GM12874 (cell line): Measurements from ENCODE around the gene C1orf226.

Experiments used
- TF ChIP-seq, protein P1 (sequence below): IDR thresholded peaks from 2 replicates; pipeline ENCODE4 v1.5.1; 2011; ENCODE audit warnings: low read depth, mild to moderate bottlenecking, control low read depth, low read length, moderate library complexity; ENCODE audit not compliant: insufficient read depth

The C1orf226 gene

DNA sequence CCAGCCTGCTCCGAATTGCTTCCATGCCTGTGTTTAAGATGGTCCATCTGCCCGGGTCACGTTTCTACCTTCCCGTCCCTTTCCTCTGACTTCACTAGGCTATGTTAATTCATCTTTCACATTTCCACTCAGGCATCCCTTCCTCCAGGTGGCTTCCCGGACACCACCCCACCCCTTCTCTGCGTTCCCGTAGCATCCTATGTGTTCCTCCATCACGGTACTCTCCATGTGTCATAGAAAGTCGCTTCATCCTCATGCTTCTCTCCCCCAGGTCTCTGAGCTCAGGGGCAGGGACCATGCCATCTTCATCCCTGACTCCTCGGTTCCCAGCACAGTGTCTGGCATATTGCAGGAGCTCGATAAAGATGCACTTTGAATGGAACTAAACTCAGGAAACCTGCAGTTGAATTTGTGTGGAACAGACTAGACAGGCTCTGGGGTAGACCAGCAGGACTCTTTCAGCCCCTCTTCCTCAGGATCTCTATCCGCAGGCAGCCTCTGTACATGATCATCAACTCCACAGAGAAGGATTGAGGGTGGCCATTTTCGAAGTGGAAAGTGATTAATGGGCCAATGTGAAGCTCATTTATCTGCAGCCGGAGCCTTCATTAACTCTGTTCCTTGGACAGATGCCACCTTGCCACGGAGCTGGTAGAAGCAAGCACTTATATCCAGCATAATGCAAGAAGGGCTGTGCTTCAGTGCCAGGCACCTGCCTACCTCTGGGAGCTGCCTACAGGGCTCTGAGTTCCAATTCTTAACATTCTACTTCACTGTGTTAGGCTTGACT is 9.1 kb downstream of the C1orf226 start:
- TF ChIP-seq, protein P1, sequence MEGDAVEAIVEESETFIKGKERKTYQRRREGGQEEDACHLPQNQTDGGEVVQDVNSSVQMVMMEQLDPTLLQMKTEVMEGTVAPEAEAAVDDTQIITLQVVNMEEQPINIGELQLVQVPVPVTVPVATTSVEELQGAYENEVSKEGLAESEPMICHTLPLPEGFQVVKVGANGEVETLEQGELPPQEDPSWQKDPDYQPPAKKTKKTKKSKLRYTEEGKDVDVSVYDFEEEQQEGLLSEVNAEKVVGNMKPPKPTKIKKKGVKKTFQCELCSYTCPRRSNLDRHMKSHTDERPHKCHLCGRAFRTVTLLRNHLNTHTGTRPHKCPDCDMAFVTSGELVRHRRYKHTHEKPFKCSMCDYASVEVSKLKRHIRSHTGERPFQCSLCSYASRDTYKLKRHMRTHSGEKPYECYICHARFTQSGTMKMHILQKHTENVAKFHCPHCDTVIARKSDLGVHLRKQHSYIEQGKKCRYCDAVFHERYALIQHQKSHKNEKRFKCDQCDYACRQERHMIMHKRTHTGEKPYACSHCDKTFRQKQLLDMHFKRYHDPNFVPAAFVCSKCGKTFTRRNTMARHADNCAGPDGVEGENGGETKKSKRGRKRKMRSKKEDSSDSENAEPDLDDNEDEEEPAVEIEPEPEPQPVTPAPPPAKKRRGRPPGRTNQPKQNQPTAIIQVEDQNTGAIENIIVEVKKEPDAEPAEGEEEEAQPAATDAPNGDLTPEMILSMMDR, result no peak

DNA sequence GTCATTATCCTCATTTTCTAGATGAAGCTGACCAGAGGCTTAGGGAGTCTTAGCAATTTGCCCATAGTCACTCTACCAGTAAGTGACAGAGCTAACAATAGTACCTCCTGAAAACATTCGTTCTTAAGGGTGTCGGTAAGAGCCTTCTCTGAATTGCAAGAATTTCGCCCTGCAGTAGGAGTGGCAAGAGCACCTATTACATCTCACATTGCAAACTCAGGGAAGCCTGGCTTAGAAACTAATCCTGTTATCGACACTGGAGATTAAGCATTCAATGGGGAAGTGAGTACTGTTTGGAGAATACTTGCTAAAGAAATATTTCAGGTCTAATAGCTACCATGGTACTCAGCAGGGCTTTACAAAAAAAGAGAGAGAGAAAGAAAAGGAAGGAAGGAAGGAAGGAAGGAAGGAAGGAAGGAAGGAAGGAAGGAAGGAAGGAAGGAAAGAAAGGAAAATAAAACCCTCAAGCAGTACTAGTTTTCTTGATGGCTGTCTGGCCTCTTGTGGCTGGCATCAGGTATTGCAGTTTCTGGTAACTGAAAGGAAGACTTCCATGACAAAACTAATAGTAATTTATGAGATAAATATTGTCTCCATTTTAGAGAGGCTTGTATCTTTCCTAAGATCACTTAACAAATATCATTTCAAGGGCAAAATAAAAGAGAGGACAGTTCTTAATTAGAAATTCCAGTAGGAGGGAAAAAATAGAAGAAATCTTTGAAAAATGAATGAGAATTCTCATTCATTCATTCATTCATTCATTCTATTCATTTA is 10.4 kb downstream of the C1orf226 start:
- TF ChIP-seq, protein P1, result peak; percentile 68

DNA sequence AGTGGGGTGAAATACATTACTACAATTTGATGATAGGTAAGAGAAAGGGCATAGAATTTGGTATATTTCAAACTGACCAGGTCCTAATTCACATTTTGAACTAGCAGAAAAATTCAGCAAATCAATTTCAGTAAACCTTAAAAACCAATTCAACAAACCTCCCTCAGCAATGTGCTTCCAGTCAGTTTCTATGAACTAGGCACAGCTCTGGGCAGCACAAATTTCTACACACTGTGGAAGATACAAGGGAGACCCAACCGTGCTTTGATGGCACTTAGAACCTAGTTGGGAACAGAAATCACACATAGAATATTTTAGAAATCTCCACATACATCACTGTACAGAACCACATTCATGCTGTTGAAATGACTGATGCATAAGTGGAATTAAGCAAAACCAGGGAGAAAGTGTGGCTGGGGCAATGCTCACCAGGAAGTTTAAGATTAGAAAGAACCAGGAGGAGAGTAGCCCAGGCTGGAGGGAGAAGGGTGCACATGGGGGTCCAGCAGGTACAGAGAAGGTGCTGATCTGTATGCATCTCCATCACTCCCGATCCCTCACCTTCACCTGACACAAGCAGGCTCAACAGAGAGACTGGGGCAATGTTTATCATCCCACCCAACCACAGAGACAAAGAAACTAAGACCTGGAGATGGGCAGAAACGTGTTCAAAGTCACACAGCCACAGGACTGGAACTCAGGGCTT is 14.8 kb downstream of the C1orf226 start:
- TF ChIP-seq, protein P1, result no peak

DNA sequence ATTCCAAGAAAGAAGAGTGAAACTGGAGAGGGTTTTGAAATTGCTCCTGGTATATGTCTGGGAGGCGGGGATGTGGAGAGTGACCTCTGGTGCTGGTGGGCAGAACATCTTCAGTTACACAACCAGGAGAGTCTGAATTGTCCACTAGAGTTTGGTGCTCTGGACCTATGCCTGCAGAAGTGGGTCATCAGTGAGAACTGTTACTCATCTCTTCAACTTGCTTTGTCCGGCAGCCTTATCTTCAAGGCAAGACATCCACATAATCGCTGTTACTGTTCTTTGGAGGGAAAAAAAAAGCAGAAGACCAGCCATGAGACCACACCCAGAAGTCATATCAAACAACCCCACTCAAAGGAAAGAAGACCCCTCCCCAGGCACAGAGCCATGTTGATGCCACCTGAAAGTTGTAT is 15.5 kb downstream of the C1orf226 start:
- TF ChIP-seq, protein P1, result no peak

DNA sequence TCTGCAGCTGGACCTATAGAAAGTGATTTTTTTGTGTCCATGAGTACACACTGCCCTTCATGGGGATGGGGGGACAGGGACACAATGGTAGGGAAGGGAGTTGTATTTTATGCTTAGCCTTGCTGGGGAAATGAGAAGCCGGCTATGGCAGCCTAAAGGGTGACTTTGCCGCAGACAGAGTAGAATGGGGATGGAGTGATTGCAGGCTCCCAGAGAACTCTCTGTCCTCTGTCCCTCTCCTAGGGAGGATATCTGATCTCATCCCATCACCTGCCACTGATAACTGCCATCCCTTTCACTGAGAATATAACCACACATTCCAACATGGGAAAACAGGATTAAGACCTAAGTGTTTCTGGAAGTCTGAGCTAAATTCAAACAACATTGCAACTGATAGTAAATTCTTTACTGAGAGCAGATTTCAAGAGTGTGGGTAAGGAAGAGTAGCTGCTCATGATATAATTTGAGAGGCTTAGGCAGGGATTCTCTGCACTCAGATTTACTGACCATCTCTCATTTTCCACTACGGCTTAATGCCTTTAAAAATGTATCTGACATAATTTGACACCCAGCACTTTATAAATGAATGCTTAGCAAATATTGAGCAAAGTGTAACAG is 16.5 kb downstream of the C1orf226 start:
- TF ChIP-seq, protein P1, result no peak

DNA sequence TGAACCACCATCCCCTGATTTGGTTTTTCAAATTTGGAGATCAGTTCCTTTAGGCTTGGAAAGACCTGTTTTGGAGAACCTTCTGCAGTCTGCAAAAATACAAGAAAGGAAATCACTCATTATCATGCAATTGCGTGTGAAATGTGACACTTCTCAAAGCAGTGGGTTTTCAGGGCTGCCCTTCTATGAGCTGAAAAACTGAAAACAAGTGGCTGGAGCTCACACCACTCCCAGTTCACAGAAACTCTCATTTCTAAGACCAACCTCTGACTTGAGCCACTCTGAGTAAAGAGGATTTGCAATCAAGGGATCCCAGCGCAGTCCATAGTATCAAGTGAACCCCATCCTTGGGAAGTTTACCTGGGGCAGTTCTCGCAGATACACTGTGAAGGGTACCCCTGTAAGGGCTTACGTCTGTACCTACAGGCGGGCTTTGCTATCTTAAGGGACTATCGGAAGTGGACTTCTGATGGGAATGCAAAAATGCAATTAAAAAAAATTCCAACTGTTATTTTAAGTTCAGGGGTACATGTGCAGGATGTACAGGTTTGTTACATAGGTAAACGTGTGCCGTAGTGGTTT is 17.6 kb downstream of the C1orf226 start:
- TF ChIP-seq, protein P1, result no peak
